ENCODE measurements around the gene OSBPL1A.
A peak's percentile ranks its signal among the peaks of the same experiment; 100 is the strongest.

Gene OSBPL1A

DNA sequence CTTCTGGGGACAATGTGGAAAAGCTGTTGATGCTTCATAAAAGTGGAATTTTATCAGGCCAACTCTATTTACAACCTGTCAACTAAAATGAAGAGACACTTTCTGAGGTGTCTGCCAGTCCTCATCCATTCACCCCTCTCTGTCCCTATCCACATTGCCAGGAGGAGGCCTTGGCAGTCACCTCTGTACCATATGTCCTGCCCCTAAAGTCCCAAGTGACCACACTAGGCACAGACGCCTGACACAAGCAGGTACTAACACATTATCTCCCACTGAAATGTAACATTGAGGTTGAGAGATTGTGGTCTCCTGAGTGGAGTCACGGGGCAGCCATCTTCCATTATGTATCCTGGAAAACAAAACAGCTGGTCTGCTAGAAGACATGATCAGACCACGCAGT lies 71.4 kb downstream of the OSBPL1A start:
- DNase-seq, result no peak

DNA sequence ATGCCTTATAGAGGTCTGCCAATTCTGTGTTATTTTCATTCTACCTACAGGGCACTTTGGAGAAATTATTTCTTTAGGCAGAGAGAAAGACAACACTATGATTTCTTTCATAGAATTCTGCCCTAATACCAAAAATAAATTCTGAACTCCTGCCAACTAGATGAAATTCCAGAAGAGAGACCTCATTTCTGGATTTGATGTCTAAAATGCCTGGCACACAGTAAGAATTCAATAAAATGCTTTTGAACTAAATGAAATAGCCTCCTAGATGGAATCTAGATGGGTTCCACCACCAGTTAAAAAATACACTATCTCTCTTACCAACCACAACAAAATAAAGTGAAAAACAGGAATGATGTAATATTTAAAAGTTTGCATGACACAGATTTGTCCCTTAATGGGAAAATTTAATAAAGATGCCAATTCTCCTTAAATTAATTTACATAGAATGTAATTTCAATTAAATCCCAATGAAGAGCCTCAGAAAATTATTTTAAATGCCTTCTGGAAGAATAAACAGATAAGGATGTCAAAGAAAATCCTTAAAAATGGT lies 75.0 kb downstream of the OSBPL1A start:
- DNase-seq, result no peak

DNA sequence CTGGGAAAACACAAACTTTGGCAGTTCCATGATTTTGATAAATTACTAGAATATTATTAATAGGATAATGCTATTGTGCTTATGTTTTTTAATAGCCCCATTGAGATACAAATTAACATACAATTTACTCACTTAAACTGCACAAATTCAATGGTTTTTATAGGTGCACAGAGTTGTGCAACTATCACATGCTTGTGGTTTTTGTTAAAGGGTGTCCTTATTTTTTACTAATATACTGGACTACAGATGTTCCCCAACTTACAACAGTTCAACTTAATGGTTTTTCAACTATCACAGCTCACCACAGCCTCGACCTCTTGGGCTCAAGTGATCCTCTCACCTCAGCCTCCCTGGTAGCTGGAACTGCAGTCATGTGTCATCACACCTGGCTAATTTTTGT lies 76.6 kb downstream of the OSBPL1A start:
- no peak for DNase-seq

DNA sequence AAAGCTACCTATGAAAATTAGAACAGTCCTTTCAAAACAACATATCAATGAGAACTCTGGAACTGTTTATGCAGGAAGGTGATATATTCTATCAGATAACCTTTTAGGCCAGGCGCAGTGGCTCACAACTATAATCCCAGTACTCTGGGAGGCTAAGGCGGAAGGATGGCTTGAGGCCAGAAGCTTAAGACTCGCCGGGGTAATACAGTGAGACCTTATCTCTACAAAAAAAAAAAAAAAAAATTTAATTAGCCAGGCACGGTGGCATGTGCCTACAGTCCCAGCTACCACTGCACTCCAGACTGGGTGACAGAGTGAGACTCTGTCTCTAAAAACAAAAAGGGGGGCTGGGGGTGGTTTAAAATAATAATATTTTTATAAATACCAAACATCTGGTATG lies 77.9 kb downstream of the OSBPL1A start:
- DNase-seq, result no peak

DNA sequence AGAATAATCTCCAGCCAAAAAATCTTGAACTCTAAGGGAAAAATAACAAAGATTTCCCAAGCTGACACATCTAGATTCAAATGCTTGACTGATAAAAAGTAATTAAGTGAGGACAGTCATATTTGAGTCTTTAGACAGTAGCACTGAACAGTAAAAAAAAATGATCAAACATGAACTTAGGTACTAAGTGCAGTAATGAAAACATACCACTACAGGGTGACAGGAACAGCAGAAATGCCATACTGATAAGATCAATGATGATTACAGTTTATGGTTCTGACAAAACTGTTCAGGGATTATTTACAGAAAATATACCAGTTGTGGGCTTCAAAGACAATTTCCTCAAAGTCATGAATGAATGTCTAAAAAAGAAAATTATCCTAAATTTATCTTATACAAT lies 80.3 kb downstream of the OSBPL1A start:
- no peak for DNase-seq

DNA sequence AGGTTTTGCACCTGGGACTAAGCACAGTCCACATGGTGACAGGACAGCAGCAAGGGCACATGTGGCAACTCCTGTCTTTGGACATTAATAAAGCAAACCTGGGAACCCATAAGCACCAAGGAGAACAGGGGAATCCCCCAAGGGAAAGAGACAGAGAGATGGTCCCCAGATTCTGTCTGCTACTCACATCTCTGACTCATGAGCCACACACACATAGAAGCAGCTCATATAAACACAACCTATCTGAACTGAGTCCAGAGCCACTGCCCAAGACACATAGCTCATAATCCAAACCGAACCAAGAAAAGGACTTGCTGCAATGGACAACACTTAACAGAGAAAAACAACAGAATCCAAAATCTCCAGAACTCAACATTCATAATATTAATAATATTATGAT lies 82.5 kb downstream of the OSBPL1A start:
- no peak for DNase-seq

DNA sequence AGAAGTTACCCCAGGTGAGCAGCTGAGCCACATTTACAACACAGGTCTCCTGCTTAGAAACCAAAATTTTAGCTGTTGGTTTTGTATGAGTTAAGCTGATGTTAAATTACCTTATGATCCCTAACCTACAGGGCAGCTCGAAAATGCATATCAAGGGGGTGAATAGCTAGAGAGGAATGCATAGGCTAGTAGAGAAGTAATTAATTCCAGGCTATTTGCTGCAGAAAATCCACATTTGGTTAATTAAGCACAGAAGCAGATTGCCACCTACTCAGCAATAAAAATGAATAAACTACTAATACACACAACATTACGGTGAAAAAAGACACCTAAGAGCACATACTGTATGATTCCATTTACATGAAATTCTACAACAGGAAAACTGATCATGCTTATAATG lies 91.4 kb downstream of the OSBPL1A start:
- DNase-seq, result no peak

DNA sequence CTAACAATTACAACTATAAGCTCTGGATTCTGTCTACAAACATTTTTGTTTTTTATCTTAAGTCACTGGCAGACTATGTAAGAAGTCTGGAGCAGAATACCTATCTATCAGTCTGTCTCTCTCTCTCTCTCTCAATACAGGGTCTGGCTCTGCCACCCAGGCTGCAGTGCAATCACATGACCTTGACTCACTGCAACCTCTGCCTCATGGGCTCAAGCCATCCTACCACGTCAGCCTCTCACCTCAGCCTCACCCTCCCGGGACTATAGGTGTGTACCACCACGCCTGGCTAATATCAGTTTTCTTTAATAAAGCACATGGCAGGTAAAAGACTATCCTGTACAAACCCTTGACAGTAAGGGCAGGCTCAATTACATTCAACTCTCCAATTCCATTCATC lies 96.9 kb downstream of the OSBPL1A start:
- DNase-seq, result no peak

DNA sequence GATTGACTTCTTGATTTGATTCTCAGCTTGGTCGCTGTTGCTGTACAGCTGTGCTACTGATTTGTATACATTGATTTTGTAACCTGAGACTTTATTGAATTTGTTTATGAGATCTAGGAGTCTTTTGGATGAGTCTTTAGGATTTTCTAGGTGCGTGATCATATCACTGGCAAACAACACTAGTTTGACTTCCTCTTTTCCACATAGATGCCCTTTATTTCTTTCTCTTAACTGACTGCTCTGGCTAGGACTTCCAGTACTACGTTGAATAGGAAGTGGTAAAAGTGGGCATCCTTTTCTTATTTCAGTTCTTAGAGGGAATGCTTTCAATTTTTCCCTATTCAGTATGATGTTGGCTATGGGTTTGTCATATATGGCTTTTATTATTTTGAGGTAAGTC lies 101.3 kb downstream of the OSBPL1A start:
- no peak for DNase-seq

DNA sequence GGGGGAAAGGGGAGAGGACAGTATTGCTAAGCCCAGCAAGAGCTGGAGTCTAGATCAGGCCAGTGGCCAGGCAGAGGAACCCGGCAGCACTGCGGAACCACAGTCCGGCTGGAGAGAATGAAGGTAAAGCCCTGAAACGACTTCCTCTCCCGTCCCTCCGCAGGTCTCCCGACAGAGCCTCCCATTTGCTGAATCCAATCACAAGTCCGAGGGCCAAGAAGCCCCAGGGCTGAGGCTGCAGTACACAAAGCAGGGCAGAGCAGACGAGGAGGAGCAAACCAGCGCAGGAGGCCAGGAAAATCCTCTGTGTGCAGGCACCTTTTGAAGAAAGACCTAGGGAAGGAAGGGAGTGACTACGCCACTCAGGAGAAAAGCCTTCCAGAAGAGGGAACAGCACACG lies 104.4 kb downstream of the OSBPL1A start:
- DNase-seq, result no peak

DNA sequence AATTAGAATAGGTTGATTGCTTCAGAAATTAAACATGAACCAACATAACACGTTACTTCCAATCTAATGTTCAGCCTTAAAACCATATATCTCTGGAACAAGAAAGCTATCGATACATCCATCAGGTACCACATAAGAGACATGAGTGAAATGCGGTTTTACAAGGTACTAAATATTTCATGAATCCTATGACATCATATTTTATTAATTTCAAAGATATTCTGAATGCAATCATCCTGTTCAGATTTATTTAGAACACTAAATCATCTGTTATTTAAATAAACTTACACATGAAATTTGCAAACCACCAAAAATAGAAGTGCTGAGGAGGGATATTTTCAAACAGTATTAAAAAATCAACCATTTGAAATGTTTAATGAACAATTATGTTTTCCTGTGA lies 119.0 kb downstream of the OSBPL1A start:
- DNase-seq, result no peak

DNA sequence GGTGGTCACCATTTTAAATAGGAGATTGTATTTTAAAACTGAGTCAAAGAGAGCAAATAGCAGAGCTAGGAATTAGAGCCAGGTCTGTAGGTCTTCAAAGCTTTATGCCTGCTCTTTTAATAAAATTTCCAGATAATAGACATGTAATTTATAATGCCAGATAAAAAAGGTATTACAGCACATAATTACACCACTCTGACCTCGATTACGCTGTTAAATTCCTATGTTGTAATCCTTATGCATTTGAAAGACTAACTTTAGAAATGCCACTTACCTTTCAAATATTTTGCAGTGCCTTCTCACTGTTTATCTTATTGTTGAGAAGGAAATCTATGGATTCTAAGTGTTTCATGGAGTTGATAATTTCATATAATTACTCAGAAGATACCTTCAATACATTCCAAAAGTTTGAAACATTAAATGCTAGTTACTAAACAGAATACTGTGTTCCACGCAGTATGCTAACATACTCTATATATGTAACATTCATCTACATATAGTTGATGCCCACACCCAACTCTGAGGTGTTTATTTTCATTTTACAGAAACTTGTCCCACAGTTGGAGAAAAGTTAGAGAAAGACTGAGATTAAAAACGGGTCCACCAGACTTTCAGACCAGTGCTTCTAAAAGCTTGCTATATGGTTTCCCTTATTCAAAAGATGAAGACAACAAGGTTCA lies 120.0 kb downstream of the OSBPL1A start:
- DNase-seq, result no peak

DNA sequence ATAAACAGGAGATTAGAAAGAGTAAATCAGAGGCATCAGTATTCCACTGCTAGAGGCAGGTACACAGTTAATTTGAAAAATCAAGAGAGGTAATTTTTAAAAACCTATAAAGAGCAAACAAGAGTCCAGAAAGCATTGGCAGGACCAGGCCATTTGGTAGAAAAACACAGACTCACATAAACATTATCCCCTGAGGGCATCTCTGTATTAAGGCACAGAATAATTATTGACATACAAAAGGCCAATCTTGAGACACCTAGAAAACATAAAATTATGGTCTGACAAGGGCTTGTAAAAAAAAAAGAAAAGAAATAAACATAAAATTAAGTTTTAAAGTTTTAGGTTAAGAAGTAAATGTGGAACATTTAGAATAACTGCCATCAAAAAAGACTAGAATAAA lies 120.6 kb downstream of the OSBPL1A start:
- DNase-seq, result peak; percentile 40

DNA sequence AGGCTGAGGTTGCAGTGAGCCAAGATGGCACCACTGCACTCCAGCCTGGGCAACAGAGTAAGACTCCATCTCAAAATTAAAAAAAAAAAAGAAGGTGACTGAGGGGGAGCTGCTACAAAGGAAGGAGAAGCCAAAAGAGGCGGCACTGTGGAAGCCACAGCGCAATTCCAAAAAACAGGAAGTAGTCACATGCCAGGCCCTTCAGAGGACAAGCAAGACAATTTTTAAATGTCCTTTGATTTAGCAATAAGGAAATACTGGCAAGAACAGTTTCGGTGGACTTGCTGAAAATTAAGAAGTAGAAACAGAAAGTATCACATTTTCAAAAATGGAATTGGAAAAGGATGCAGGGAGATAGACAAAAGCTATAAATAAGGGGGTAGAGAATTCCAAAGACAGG lies 122.8 kb downstream of the OSBPL1A start:
- DNase-seq, result no peak

DNA sequence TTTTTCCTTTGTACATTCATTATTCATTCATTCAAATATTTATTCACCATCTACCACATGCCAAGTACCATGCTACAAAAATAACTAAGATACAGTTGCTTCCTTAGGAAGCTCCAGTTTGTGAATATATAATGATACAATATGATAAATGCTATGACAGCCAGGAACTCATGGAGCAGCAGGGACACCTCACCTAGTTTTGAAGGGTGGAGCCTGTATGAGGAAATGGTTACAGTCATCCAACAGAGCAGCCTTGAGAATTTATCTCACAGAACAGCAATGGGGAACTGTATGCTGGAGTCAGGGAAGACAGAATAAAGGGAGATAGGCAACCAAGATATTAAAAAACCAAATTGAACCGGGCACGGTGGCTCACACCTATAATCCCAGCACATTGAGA lies 124.0 kb downstream of the OSBPL1A start:
- DNase-seq, result no peak

DNA sequence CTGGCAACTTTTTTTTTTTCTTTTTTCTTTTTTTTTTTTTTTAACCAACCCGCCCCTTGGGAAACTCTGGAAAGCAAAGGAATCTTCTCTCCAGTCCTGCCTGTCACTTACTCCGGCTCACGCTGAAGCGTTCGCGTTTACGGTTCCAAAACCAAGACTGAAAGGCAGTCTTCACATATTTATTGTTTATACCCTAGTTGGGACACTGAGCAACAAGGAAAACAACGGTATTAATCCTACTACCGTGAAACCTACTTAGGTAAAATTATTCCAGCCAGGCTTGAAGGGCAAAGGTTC lies 125.4 kb downstream of the OSBPL1A start:
- no peak for DNase-seq

DNA sequence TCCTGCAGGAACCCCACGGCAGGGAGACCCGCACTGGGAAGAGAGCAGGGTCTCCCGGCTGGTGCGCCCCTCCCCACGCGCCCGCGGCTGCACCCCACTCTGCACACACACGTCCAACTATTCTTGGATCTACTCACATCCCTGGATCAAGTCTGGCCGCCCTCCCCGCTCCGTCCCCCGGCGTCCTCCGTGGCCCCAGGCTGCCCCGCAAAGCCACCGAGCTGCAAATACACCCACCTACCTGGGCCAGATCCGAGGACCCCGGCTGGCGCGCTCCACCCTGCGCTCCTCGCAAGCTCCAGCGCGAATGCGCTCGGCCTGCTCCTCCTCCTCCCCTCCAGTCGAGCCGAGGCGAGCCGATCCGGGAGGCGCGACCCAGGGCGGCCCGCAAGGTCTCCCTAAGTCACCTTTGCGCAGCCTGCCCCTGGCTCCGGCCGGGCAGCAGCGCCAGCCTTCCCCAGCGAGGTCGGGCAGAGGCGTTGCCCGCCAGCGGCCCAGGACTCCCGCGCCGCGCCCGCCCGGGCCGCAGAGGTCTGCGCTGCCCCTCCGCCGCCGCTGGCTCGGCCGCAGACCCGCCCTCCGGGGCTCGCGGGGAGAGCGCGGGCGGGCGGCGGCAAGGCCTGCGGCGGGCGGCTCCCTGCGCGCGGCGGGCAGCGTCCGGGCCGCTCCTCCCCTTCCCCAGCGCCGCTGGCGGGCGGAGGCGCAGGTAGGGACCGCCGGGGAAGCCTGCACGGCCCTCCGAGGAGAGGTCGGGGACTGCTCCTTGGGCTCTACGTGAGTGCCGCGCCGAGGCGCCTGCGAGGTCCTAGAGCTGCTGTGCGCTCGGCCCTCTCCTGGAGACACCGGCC lies 126.0 kb downstream of the OSBPL1A start:
- DNase-seq, result peak; percentile 94

DNA sequence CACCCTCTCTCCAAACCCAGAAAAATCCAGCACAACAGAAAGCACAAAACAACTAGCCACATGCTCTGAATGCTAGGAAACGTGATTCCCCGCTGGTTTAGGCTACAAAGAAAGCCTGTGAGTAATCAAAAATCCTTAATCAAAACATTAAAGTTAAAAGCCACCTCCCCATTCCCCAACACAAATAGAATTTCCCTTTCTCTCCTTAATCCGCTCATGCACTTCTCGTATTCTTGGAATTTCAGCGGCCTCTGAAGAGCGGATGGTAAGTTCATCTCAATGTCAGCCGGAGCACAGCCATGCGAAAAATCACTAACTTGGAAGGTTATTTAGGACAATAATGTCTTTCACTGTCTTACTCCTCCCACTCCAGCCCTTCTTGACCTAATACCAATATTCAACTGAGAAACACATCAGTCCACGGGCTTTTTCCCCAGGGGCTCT lies 126.7 kb downstream of the OSBPL1A start:
- no peak for DNase-seq

DNA sequence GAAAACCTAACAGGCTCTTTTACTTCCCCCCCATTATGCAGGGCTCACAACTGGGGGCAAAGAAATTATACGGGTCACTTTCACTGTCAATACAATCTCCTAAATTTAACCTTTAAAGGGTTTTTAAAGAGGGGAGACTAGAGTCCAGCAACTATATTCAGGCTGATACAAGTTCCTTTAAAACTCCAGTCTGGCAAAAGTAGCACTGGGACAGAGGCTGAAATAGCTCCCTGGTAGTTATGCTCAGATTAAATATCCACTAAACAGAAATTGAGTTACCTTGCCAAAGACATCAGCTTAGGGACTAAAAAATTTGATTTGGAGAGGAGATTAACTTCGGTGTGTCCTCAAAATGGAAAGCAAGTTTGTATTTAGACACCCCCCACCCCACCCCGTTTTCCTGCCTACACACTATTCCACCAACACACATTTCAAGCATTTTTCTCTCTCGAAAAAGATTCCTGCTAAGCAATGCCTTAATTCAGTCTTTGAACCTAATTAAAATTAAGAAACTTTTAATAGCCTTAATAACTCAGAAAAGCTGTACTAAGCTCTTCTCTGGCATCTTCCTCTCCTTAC lies 127.2 kb downstream of the OSBPL1A start:
- DNase-seq, result no peak

DNA sequence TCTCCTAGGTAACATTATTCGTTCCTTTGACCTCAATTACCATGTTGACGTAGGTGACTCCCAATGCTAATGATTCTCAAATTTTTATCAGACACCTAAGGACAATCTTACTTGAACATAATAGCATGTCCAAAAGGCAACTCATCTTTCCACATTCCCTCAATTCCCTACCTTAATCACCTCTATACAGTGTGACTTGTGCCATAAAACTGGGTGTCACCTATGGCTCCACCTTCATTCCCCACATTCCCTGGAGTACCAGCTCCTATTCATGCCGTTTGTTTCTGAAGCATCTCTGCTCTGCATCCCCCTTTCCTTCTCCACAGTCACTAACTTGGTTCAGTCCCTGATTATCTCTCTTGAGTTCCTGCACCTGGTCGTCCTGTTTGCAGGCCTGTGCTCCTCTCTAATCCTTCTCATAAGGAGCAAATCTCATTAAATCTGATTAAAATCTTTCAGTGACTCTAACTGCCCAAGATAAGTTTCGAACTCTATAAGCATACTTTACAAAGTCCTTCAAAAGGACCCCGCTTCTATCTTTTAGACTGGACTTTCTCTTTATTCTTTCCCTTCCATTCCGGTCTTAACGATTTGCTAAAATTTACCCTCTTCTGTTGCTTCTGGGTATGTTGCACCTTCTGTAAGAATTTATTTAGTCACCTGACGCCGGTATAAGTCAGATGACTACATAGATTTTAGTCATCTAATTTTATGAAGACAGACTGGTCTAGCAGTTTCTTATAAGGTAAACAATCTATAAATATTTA lies 128.7 kb downstream of the OSBPL1A start:
- DNase-seq, result no peak

DNA sequence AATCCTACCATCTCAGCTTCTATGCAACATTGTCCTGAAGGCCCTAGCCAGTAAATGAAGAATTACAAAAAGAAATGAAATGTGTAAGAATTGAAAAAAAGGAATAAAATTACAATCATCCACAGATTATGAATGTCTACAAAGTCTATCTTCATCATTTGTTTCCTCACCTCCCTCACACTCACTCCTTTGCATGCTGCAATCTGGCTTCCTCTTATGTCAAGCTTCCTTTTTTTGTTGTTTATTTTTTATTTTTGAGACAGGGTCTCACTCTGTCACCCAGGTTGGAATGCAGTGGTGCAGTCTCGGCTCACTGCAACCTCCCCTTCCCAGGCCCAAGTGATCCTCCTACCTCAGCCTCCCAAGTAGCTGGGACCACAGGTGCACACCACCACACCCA lies 129.7 kb downstream of the OSBPL1A start:
- no peak for DNase-seq

DNA sequence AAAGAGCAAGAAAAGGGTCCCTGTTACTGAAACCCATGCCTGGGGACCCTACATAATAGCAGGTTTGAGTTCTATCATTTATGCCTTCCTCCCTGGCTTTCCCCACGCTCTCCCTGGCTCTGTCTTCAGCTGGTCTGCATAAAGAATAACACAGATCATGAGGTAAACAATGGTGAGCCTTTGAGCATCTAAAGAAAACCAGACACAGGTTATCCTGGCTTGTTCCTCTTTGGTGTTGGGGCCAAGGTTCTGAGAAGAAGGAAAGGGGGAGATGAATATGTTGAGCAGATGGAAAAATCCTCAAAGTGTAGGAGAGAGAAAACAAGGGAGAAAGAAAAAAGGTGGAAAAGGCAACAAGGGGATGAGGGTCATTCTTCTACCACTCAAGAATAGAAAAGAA lies 131.5 kb downstream of the OSBPL1A start:
- no peak for DNase-seq

DNA sequence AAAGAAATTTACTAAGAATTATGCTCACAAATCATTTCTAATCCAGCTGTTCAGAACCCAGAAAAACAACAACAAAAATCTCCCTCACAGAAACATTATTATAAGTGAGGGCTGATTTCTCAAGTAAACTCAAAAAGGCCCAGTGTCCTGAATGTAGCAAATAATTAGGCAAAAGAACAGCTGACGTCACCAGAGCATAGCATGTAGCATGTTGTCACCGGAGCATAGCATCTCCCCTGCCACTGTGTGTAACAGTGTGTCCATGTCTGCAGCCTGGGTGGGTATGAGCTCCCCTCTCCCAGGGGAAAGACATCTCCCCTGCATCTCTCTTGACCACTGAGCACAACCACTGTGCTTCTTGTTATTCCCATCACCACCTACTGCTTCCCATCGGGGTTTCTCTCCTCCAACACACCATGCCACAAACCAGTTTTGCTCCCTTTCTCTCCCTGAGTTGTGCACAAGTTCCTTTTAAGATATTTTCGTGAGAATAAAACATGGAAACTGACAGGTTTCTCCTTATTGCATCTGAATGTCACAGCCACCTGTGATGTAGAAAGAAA lies 132.0 kb downstream of the OSBPL1A start:
- no peak for DNase-seq

Measured in NCI-H146 (cell line).